ENCODE measurements around the gene FAM219A. TPM values are rescaled to one million over a fixed set of nuclear protein-coding genes. Genes with fewer than 3 reads are reported as not detected.

FAM219A gene
- total and polyA plus RNA-seq, 2 donors (not counting 1 experiment from before 2014, with no cell fraction given) = 5.3 to 7.3 TPM

DNA sequence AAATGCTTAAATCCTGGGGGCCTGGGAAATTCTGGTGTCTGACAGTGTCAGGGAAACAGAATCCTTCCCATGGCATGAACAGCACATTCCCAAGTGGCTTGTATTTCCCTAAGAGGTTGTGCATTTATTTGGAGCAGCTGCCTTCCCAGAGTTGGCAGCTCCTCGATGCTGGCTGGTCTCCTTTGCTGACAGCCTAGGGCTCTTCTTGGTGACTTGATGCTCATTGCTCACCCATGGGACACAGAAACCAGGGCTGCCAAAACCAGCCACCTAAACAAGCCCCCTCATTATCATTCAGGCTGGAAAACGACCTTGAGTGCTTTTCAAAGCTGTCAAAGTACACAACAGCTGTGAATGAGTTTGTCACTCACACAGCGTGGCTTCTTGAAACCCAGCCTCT, 40.2 kb upstream of the FAM219A start:
- Histone ChIP-seq H3K4me2 (ENCODE audit: extremely low read depth, insufficient read depth, low read length) (no peak overlapping the region), H3K27me3 (ENCODE audit: control insufficient read depth, insufficient read depth, low read length) (peaks cover 13% of the 10 kb centered on the region), H3K9me3 (ENCODE audit: control insufficient read depth, insufficient read depth, low read depth, low read length) (no peaks in the 10 kb centered on the region), H3K4me3 (replicated peaks in 1 of 4; ENCODE audit: control extremely low read depth in 1 of 4, insufficient read depth in 1 of 4, low read depth in 3 of 4, low read length in 4 of 4) (no peak overlapping the region), H3K27ac (ENCODE audit: insufficient read depth, low read length) (no peak overlapping the region), H4K20me1 (ENCODE audit: control insufficient read depth, extremely low read depth, insufficient read depth, low read length) (no peaks in the 10 kb centered on the region), H3K79me2 (ENCODE audit: control insufficient read depth, insufficient read depth, low read length) (no peaks in the 10 kb centered on the region), H3K9ac (ENCODE audit: insufficient read depth, low read length) (no peak overlapping the region), H3K36me3 (ENCODE audit: control insufficient read depth, insufficient read depth, low read length) (no peaks in the 10 kb centered on the region), H2AFZ (ENCODE audit: low read length) (no peak overlapping the region), H3K4me1 (ENCODE audit: control insufficient read depth, extremely low read depth, insufficient read depth, low read length) (no peaks in the 10 kb centered on the region)
- DNase-seq (ENCODE audit: low read depth in 2 of 2) = no peak
- TF ChIP-seq, protein P1, sequence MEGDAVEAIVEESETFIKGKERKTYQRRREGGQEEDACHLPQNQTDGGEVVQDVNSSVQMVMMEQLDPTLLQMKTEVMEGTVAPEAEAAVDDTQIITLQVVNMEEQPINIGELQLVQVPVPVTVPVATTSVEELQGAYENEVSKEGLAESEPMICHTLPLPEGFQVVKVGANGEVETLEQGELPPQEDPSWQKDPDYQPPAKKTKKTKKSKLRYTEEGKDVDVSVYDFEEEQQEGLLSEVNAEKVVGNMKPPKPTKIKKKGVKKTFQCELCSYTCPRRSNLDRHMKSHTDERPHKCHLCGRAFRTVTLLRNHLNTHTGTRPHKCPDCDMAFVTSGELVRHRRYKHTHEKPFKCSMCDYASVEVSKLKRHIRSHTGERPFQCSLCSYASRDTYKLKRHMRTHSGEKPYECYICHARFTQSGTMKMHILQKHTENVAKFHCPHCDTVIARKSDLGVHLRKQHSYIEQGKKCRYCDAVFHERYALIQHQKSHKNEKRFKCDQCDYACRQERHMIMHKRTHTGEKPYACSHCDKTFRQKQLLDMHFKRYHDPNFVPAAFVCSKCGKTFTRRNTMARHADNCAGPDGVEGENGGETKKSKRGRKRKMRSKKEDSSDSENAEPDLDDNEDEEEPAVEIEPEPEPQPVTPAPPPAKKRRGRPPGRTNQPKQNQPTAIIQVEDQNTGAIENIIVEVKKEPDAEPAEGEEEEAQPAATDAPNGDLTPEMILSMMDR (conservative IDR thresholded peaks at IDR 0.05 in 1 of 2, IDR thresholded peaks at IDR 0.05 in 1 of 2; ENCODE audit: low read depth in 1 of 2, low read length in 2 of 2) = no peak
- TF ChIP-seq EZH2 (IDR thresholded peaks at IDR 0.05; ENCODE audit: low read length, missing control alignments) = no peak

DNA sequence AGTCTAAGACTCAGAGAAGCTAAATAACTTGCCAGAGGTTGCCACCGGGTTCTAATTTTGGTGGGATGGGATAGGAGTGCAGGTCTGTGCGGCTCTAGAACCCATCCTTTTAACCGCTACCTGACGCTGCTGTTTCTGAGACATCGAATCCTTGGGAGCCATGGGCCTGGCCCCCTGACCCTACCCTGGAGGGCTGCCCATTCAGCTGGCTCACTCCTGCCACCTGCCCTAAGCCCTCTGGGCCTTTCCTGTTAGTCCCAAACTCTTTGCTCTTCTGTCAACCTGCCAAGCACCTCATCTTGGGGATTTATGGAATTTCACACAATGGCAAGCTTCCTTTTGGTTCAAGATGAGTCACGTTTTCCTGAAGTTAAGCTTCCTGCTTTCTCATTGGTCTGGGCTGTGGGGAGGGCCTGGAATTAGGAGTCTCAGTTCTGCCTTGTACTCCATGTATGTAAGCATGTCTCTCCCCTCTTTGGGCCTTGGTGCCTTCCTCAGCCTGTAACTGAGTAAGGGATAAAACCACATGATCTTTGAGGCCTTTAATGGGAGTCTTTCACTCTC, 37.9 kb upstream of the FAM219A start:
- H3K27ac ChIP-seq (ENCODE audit: insufficient read depth, low read length) = no peak overlapping the region
- H3K36me3 ChIP-seq (ENCODE audit: control insufficient read depth, insufficient read depth, low read length) = no peaks in the 10 kb centered on the region
- peak in 1 of 2 donors; percentile 25 for DNase-seq (ENCODE audit: low read depth in 2 of 2)
- no peak overlapping the region for H3K4me3 ChIP-seq (replicated peaks in 1 of 4; ENCODE audit: control extremely low read depth in 1 of 4, insufficient read depth in 1 of 4, low read depth in 3 of 4, low read length in 4 of 4)
- no peaks in the 10 kb centered on the region for H3K79me2 ChIP-seq (ENCODE audit: control insufficient read depth, insufficient read depth, low read length)
- no peaks in the 10 kb centered on the region for H3K4me1 ChIP-seq (ENCODE audit: control insufficient read depth, extremely low read depth, insufficient read depth, low read length)
- peaks cover 10% of the 10 kb centered on the region for H3K27me3 ChIP-seq (ENCODE audit: control insufficient read depth, insufficient read depth, low read length)
- no peaks in the 10 kb centered on the region for H3K9me3 ChIP-seq (ENCODE audit: control insufficient read depth, insufficient read depth, low read depth, low read length)
- no peaks in the 10 kb centered on the region for H4K20me1 ChIP-seq (ENCODE audit: control insufficient read depth, extremely low read depth, insufficient read depth, low read length)
- H3K4me2 ChIP-seq (ENCODE audit: extremely low read depth, insufficient read depth, low read length) = no peak overlapping the region
- H3K9ac ChIP-seq (ENCODE audit: insufficient read depth, low read length) = no peak overlapping the region
- no peak overlapping the region for H2AFZ ChIP-seq (ENCODE audit: low read length)
- TF ChIP-seq, protein P1 (conservative IDR thresholded peaks at IDR 0.05 in 1 of 2, IDR thresholded peaks at IDR 0.05 in 1 of 2; ENCODE audit: low read depth in 1 of 2, low read length in 2 of 2) = no peak
- TF ChIP-seq EZH2 (IDR thresholded peaks at IDR 0.05; ENCODE audit: low read length, missing control alignments) = no peak

DNA sequence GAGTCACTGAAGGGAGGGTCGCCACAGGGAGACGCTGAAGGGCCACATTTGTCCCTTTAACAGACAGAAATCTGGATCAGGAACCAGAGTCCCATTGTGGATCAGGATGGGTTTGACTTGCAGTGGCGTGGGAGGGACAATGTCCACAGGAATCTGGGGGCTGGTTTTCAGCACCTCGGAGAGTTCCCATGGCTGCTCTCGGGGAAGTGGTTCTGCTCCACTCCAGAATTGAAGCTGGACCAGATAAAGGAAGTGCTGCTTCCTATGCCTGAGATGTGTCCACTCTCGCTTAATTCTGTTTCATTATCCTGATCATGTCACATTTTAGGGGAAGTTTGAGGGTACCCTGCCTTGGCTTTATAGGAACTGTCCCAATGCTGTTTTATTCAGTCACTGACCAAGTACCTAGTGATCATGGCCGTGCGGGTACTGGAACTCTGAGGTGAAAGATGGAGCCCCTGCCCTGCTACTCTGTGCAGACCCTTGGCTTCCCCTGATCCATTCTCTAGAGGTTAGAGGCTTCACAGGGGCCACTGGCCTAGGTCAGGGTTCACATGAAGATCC, 35.7 kb upstream of the FAM219A start:
- H3K4me2 ChIP-seq (ENCODE audit: extremely low read depth, insufficient read depth, low read length) = no peak overlapping the region
- H3K9ac ChIP-seq (ENCODE audit: insufficient read depth, low read length) = no peak overlapping the region
- H3K4me1 ChIP-seq (ENCODE audit: control insufficient read depth, extremely low read depth, insufficient read depth, low read length) = no peaks in the 10 kb centered on the region
- H3K27ac ChIP-seq (ENCODE audit: insufficient read depth, low read length) = no peak overlapping the region
- DNase-seq (ENCODE audit: low read depth in 2 of 2) = peak; percentile 42 to 44
- no peaks in the 10 kb centered on the region for H3K79me2 ChIP-seq (ENCODE audit: control insufficient read depth, insufficient read depth, low read length)
- H2AFZ ChIP-seq (ENCODE audit: low read length) = no peak overlapping the region
- TF ChIP-seq, protein P1 (conservative IDR thresholded peaks at IDR 0.05 in 1 of 2, IDR thresholded peaks at IDR 0.05 in 1 of 2; ENCODE audit: low read depth in 1 of 2, low read length in 2 of 2) = no peak
- no peak for TF ChIP-seq EZH2 (IDR thresholded peaks at IDR 0.05; ENCODE audit: low read length, missing control alignments)
- no peaks in the 10 kb centered on the region for H3K36me3 ChIP-seq (ENCODE audit: control insufficient read depth, insufficient read depth, low read length)
- no peaks in the 10 kb centered on the region for H3K9me3 ChIP-seq (ENCODE audit: control insufficient read depth, insufficient read depth, low read depth, low read length)
- peaks cover 3% of the 10 kb centered on the region for H3K27me3 ChIP-seq (ENCODE audit: control insufficient read depth, insufficient read depth, low read length)
- H4K20me1 ChIP-seq (ENCODE audit: control insufficient read depth, extremely low read depth, insufficient read depth, low read length) = no peaks in the 10 kb centered on the region
- no peak overlapping the region for H3K4me3 ChIP-seq (replicated peaks in 1 of 4; ENCODE audit: control extremely low read depth in 1 of 4, insufficient read depth in 1 of 4, low read depth in 3 of 4, low read length in 4 of 4)

Data from fibroblast of lung (primary cell).